GM20431 (cell line): ENCODE results near the gene ACTRT2.

Experiments used
- in situ Hi-C: fragments of 300-500 bp; cut with MseI, MboI; formaldehyde crosslinking; loops from one replicate; pipeline ENCODE4 v1.15.0; 2020; ENCODE audit warnings: low sequenced_read_pairs; ENCODE audit not compliant: unreplicated experiment

ACTRT2 gene

DNA sequence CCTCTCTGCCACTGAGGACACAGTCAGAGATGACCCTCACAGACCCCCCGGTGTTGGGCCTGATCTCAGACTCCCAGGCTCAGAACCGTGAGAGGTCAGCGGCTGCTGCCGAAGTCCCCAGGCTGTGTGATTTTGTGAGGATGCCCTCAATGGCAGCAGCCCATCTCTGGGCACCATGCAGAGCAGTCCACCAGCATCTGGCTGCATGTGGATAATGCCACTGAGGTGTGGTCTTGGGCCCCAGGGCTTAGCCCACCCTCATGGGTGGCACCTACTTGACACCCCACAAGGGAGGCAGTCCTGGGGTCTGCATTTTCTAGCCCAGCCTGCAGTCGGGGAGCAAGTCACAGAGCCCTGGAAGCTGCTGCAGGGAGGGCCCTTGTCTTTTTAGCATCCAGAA lies 5.5 kb upstream of the ACTRT2 start:
- in situ Hi-C loops, result no loop called here

DNA sequence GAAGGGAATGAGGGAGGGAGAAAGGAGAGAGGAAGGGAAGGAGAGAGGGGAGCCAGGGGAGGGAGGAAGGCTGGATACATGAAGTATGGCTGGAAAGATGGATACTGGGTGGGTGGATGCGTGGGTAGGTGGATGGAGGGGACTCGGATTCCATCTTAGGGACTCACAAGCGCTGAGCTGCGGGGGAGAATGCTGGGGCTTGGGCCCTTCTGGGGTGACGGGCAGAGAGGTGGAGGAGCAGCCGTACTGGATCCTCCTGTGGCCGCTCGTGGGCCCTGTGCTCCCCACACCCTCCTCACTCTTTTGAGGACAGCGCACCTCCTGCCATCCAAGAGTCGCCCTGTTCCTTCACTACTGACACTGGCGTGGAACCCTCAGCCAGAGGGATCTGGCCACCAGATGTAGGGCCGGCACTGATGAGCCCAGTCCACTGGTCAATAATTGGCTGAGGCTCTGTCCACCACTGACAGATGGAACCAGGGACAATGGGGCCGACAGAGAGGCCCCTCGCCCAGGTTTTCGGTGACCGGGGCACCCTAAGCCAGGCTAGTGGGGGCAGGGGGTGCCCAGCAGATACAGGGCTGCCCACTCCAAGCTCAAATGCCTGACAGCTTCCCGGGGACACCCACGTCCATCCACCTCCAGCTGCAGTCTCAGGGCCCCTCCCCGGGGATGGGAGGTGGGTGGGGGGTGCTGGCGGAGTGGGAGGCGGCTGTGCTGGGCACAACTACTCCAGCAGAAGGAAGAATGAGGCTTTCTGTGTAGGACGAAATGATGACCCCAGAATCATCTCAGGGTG lies 4.4 kb upstream of the ACTRT2 start:
- in situ Hi-C loops, result no loop called here

DNA sequence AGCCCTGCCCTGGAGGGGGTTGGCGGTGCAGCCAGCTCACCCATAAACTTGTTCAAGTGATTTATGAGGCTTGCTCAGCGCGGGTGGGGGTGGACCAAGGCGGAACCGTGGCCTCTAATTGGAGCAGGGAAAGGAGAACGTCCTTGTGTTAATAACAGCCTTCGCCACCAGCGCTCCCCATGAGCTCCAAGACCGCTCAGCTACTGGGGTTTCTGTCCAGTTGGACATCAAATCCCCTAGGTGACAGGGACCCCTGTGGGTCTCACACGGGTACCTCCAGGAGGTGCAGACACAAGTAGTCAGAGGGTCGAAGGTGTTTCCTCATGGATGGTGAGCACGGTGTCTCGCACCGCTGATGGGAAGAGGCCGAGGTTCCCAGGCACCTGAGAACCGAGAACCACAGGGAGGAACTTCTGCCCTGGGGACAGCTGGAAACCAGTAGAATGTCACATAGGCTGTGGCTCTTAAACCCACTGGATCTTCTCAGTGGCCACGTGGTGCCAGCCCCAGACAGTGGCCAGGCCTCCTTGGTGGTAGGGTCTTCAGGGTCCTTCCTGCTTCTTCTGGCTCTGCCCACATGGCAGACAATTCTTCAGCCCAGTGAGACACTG lies 3.7 kb upstream of the ACTRT2 start:
- in situ Hi-C loops, result no loop called here

DNA sequence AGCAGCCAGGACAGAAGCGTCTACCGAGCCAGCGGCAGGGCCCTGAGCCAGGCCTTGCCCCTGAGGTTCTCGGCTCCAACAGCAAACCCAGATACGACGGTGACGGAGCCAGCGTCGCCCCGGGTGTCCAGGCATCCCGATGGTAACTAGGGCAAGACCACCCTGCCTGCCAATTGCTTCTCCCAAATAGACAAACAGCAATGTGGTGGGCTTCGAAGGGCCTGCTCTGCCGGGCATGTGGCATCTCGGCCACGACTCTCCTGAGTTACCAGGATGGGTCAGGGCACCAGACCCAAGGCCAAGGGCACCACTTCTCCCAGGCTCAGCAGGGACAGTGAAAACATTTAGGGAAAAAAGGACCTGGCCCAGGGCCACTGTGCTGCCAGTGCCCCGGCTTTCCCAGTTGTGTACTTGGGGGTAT lies 3.2 kb upstream of the ACTRT2 start:
- in situ Hi-C loops, result no loop called here

DNA sequence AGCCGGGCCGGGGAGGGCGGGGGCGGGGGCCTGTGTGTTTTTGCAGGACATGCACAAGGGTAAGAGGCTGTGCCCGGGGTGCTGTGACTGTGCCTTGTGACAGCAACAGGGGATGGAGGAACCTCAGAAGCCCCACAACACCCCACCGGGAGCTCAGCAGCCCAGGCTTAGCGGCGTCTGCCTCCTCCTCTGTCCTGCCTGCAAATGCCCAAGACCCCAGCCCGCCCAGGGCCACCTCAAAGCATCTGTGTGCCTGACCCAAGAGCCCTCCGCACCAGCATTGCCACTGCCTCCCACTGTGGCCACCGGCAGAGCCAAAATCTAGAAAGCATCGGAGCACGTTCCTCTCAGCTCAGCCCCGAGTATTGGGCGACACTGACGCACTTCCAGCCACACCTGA lies 2.7 kb upstream of the ACTRT2 start:
- in situ Hi-C loops, result no loop called here

DNA sequence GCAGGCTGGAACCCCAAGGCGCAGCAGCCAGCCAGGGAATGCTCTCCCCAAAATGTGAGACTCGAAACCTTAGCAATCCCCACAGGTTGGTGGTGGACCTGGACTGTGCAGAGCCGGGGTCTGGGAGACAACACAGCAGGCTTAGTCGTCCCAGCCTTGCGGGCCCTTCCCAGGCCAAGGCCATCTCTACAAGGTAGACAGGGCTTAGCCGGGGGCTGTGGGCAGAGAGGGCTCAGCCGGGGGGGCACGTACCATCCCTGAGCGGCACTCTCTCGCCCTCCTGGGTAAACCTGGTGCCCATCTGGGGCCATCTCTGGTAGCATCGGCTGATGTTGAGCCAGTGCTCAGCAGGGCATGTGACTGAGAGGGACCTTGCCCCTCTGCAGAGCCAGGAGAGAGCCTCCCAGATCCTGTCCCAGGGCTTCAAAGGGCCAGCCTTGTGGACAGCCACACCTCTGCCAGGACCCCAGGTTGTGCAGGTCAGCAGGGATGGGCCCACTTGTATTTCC lies 2.2 kb upstream of the ACTRT2 start:
- in situ Hi-C loops, result no loop called here

DNA sequence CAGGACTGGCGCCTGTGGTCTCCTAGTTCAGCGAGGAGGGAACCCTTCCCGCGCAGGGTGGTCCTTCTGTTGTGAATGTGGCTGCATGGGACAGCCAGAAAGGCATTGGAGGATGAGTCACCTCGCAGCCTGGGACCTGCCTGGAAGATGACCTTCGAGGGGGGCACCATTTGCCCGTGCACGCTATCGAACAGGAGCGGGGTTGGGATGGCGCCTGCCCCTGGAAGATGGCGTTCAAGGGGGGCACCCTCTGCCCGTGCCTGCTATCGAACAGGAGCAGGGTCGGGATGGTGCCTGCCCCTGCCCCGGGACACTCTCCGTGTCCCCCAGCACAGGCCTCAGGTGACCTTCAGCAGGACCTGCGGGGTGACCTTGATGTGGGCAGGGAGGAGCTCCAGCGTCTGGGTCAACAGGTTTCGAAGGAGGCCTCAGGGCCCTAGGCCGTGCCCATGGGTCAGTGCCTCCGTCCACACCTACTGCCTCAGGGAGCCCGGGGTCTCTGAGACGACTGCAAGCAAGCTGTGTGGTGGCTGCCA lies 1.7 kb upstream of the ACTRT2 start:
- in situ Hi-C loops, result no loop called here

DNA sequence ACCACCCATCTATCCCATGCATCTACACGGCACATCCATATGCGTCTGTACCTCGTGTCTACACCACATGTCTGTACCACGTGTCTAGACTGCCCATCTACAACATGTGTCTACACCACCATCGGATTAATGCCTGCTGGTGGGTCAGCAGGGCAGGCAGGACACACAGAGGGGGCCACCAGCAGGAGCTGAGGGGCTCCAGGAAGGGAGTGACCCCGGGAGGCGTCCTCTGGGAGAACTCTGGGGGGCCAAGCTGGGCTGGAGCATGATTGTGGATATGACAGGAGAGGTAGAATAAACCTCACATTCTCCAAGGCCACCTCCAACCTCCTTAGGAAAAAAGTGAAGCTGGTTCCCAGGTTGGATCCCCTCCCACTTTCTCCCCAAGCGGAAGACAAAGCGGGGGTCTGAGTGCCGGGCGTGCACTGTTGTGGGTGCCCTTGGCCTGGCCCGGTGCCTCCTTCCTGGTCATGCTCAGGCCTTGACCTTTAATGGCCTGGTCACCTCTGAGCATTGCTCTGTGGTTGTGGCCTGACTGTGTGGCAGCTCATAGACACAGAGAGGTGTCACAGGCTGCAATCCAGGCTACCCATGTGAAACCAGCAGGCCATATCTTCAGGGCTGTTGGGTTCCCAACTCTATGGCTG lies 881 bp upstream of the ACTRT2 start:
- in situ Hi-C loops, result no loop called here

DNA sequence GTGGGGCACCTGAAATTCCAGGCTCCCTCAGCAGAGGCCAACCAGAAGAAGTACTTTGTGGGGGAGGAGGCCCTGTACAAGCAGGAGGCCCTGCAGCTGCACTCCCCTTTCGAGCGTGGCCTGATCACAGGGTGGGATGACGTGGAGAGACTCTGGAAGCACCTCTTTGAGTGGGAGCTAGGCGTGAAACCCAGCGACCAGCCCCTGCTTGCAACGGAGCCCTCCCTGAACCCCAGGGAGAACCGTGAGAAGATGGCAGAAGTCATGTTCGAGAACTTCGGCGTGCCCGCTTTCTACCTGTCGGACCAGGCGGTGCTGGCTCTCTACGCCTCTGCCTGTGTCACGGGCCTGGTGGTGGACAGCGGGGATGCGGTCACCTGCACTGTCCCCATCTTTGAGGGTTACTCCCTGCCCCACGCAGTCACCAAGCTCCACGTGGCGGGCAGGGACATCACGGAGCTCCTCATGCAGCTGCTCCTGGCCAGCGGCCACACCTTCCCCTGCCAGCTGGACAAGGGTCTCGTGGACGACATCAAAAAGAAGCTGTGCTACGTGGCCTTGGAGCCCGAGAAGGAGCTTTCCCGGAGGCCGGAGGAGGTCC lies 634 bp downstream of the ACTRT2 start:
- in situ Hi-C loops, result no loop called here

DNA sequence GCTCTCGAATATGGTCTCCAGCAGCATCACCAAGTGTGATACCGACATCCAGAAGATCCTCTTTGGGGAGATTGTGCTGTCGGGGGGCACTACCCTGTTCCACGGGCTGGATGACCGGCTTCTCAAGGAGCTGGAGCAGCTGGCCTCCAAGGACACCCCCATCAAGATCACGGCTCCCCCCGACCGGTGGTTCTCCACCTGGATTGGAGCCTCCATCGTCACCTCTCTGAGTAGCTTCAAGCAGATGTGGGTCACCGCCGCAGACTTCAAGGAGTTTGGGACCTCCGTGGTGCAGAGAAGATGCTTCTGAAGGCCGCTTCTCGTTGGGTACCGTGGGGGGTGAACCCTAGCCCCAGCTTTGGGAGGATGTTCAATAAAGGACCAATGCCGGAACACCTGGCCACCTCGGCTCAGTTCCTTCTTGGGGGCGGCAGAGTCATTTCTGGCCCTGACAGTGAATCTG lies 1.3 kb downstream of the ACTRT2 start:
- in situ Hi-C loops, result no loop called here

DNA sequence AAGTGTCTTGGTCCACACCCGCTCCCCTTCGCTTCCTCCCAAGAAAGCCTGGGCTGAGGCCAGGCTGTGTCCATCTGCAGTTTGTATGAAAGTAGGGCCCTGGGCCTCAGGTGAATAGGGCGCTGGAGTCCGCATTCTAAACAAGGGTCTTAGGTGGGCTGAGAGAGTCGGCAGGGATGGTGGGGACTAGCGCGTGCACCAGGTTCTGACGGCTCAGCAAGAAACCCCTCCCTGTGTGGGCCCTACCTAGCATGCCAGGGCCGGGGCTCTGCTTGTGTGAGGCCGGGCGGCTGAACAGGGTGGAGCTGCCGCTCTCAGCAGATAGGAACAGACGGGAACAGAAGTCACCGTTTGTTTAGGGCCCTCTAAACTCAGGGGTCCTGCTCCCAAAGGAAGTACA lies 1.7 kb downstream of the ACTRT2 start:
- in situ Hi-C loops, result no loop called here

DNA sequence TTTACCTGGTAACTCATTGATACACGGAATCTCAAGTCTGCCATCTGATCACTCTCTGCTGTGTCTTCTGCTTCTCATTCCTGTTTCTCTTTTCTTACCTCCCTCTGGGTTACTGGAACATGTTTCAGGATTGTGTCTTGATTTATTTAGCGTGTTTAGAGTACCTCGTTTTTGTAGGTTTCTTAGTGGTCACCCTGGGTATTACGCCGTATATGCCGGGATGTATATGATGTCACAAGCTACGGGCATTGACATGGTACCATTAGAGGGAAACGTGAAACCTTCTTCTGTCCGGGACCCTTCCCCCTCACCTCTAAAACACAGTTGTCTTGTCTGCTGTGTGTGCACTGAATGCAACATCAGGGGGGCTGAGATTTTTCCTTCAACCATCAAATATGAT lies 2.8 kb downstream of the ACTRT2 start:
- in situ Hi-C loops, result no loop called here

DNA sequence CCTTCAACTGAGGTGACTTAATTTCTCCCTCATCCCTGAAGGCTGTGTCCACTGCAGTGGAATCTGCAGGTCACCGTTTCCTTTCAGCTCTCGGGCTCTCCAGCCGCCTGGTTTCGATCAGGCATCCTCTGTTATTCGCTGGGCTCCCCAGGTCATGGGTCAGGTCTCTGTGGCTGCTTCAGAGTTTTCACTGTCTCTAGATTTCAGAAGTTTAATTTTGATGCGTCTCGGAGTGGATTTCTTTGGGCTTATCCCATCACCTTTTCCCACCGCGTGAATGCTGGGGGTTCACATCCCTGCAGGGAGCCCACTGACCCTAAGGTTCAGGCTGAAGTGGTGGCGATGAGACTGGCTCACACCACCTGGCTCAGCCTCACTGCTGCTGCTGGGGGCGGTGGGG lies 3.3 kb downstream of the ACTRT2 start:
- in situ Hi-C loops, result no loop called here

DNA sequence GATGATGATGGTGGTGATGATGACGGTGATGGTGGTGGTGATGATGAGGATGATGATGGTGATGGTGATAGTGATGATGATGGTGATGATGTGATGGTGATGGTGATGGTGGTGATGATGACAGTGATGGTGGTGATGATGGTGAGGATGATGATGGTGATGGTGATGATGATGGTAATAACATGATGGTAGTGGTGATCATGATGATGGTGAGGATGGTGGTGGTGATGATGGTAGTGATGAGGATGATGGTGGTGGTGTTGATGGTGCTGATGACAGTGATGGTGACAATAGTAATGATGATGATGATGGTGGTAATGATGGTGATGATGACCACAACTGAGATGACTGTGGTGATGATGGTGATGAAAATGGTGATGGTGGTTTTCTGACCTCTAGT lies 4.9 kb downstream of the ACTRT2 start:
- in situ Hi-C loops, result no loop called here

DNA sequence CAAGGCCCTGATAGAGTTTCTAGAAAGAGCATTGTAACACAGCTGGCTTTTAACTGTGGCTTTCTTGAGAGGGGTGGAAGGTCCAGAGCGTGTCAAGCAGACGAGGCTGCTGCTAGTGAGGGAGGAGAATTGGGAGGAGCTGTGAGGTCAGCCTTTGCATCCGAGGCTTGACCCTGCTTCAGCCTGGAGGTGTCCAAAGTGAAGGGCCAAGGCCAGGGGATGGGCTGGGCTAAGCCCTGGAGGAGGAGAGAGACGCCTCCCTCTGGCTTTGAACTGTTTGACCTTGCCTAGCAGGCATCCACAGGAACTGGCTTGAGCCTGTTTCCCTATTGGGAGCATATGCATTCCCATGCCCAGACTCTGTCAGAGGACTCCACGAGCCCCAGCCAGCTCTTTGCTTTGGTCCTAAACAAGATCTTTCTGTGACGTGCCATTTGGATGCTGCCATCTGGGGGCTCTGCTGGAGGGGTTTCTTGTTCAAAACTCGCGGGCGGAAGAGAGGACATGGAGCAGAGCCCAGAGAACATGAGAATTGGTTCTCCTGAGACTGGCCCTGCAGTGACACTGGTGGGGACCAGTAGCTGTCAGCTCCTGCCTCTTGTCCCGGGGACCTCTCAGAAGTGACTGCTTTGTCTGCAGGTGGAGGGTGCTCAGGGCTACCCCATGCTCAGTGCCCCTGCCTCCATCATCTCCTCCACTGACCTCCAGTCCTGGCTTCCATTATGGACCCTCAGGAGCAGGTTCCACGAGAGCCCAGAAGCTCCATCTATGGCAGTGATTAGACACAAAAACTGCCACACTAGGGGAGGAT lies 5.5 kb downstream of the ACTRT2 start:
- in situ Hi-C loops, result no loop called here

DNA sequence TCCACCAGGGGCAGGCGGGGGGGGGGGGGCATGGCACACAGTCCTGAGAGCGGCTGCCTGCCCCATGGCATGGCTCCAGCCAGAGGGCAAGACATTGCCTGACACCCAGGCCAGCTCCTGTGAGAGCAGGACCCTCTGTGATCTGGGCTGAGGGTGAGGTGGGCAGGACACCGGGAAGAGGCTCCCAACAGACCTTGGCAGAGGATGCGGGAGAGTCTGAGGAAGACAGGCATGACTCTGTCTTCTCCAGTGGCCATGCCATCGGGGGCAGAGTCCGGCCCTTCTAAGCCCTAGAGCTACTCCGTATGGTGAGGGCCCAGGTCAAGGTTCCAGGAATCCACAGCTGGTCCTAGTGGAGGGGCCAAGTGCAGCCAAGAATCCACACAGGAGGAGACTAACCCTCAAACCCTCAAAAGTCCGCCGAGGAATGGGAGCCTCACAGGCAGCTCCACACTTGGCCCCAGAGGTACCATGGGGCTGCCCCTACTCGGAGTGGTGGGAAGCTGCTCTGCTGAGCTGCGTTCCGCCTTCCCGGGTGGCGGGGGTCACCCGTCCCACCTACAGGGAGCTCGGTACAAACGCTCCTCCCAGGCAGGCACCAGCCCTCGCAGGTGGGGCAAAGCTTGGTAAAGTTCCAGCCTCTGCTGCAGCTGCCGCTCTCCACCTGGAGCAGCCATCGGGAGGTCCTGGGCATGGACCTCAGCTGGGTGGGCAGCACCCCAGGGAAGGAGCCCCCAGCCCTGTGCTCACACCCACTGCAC lies 6.5 kb downstream of the ACTRT2 start:
- in situ Hi-C loops, result no loop called here

DNA sequence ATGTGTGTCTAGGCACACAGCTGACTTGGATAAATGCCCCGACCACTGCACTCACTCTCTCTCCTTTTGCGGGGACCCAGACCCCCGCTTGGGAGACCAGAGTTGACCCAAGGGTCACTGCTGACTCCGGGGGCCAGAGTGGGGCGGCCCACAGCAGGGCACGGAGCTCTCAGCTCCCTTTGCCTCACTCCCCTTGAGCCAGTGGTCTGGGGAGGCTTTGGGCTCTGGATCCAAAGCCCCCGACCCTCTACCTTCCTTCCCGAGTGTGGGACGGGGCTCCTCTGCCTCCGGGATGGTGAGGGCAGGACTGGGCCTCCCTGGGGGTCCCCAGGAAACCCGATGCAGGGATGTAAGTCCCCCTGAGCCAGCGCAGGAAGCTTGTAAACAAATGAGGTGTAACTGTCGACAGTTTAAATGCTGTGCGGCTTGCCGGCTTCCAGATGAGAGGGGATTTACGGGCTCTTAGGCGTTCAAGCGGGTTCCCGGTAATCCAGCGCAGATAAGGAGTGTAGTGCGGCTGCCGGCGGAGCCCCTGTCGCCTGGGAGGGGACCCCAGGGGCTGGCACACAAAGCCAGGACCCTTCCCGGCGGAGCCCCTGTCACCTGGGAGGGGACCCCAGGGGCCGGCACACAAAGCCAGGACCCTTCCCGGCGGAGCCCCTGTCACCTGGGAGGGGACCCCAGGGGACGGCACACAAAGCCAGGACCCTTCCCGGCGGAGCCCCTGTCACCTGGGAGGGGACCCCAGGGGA lies 7.4 kb downstream of the ACTRT2 start:
- in situ Hi-C loops, result no loop called here

DNA sequence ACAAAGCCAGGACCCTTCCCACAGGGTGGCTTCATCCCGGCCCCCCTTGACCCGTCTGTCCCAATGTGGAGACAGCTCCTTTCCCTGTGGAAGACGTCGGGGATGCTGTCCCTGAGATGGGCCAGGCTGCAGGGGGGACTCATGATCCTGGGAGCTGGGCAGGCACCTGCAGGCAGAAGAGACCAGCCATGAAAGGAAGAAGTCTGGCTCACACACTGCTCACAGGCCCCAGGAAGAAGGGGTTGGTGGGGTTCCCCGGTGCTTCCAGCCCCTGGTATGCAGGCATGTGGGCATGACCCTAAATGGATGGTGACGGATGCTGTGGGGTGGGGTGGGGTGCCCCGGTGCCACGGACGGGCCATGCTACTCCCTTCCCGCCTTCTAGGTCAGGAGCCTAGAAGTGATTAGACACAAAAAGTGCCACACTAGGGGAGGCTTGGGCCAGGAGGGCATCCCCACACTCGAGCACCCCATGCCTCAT lies 8.3 kb downstream of the ACTRT2 start:
- in situ Hi-C loops, result no loop called here
